RWPE2 (cell line): ENCODE results near the gene BRF1.

Experiments
- ATAC-seq: fragments of 200-7000 bp; cut with Tn5 transposase; 3 replicates; pipeline ENCODE4 v1.9.1; 2021; ENCODE audit warnings: low read depth
- DNase-seq: peaks from one replicate; pipeline ENCODE4 v3.0.0-alpha.2; 2020; ENCODE audit warnings: low spot score
- H3K27ac ChIP-seq: fragments of 450-650 bp; 2 replicates; pipeline ENCODE4 v1.5.1; 2017; ENCODE audit warnings: mild to moderate bottlenecking; ENCODE audit not compliant: poor library complexity, severe bottlenecking
- H3K27me3 ChIP-seq: fragments of 250-450 bp; sonication (Bioruptor Pico); 2 replicates; pipeline ENCODE4 v1.5.1; 2021; ENCODE audit warnings: mild to moderate bottlenecking, moderate library complexity; ENCODE audit not compliant: insufficient read depth, poor library complexity, severe bottlenecking
- H3K36me3 ChIP-seq: fragments of 250-450 bp; sonication (Bioruptor Pico); 2 replicates; pipeline ENCODE4 v1.5.1; 2020; ENCODE audit warnings: low read depth, mild to moderate bottlenecking, moderate library complexity
- H3K4me1 ChIP-seq: fragments of 250-450 bp; sonication (Bioruptor Pico); 2 replicates; pipeline ENCODE4 v1.5.1; 2021; ENCODE audit warnings: mild to moderate bottlenecking, moderate library complexity; ENCODE audit not compliant: insufficient read depth, poor library complexity, severe bottlenecking
- H3K4me3 ChIP-seq: fragments of 250-450 bp; sonication (Bioruptor Pico); 2 replicates; pipeline ENCODE4 v1.5.1; 2021; ENCODE audit warnings: mild to moderate bottlenecking, moderate library complexity; ENCODE audit not compliant: severe bottlenecking
- H3K9me3 ChIP-seq: fragments of 250-450 bp; sonication (Bioruptor Pico); 2 replicates; pipeline ENCODE4 v1.5.1; 2021; ENCODE audit warnings: mild to moderate bottlenecking, moderate library complexity; ENCODE audit not compliant: severe bottlenecking
- TF ChIP-seq, protein P1 (sequence below): fragments of 450-650 bp; IDR thresholded peaks from one replicate; pipeline ENCODE4 v1.5.1; 2017; ENCODE audit warnings: mild to moderate bottlenecking, moderate library complexity; ENCODE audit not compliant: poor library complexity, severe bottlenecking

Gene BRF1

GRCh38 chr14:105159344-105159743 is 141.5 kb downstream of the BRF1 start:
- Histone ChIP-seq H3K27me3 (no peaks in the 10 kb centered on the region), H3K4me3 (no peak overlapping the region), H3K27ac (no peak overlapping the region), H3K4me1 (no peaks in the 10 kb centered on the region), H3K9me3 (no peaks in the 10 kb centered on the region), H3K36me3 (peaks cover 4% of the 10 kb centered on the region; the same call in 1 of the 2 replicates)
- DNase-seq, result no peak
- TF ChIP-seq, protein P1, sequence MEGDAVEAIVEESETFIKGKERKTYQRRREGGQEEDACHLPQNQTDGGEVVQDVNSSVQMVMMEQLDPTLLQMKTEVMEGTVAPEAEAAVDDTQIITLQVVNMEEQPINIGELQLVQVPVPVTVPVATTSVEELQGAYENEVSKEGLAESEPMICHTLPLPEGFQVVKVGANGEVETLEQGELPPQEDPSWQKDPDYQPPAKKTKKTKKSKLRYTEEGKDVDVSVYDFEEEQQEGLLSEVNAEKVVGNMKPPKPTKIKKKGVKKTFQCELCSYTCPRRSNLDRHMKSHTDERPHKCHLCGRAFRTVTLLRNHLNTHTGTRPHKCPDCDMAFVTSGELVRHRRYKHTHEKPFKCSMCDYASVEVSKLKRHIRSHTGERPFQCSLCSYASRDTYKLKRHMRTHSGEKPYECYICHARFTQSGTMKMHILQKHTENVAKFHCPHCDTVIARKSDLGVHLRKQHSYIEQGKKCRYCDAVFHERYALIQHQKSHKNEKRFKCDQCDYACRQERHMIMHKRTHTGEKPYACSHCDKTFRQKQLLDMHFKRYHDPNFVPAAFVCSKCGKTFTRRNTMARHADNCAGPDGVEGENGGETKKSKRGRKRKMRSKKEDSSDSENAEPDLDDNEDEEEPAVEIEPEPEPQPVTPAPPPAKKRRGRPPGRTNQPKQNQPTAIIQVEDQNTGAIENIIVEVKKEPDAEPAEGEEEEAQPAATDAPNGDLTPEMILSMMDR, result no peak
- no peak for ATAC-seq
